PFSK-1 (cell line): ENCODE results near the gene RAD23B.

Source experiments
- POLR2AphosphoS5 ChIP-seq: IDR thresholded peaks from 2 replicates; pipeline ENCODE4 v1.6.1; 2012; ENCODE audit warnings: low read depth, mild to moderate bottlenecking, control low read depth, low read length, moderate library complexity
- REST ChIP-seq, 2 experiments: IDR thresholded peaks; 2 replicates each; pipeline versions ENCODE4 v1.6.1 to v1.8.0; 2011 to 2012; ENCODE audit warnings: low read depth in 2 of 2, low read length in 2 of 2, control low read depth in 1 of 2, inconsistent platforms in 1 of 2, mild to moderate bottlenecking in 1 of 2, moderate library complexity in 1 of 2; ENCODE audit not compliant: insufficient read depth in 1 of 2
- TAF1 ChIP-seq: IDR thresholded peaks from 2 replicates; pipeline ENCODE4 v1.6.1; 2012; ENCODE audit warnings: low read length, control low read depth, borderline replicate concordance; ENCODE audit not compliant: insufficient read depth

DNA sequence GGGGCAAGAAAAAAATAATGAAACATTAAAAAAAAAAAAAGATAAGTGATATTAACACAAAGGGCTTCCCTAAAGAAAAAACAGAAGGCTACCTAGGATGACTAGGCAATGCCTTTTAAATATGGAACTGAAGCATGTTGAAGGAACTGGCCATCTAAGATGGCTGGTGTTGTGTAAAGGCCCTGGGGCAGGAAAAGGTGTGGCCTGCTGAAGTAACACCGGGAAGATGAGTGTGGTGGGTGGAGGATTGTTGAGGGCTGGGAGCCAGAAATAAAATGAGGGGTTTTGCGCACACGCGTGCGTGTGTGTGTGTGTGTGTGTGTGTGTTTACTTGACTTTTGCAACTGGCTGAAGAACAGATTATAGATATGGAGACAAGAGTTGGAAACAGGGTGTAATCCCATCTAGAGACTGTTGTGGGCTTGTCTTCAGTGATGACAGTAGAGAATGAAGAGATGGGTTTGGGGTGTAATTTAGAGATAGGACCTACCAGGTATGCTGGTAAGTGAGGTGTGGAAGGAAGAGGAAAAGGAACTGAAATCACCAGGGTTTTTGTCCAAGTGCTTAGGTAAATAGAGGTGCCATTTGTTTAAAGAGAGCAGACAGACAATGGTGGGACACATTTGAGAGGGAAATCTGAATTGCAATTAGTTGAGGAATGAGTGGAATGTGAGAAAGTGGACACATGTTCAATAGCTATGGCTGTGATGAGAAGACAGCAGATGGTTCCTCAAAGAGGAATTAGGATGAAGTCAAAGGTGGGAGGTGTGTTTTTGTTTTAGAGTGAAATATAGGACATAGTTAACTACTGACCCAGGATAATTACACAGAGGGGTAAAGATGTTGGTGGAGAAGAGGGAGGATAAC, 33.9 kb downstream of the RAD23B start:
- TF ChIP-seq POLR2AphosphoS5 (no peak), TAF1 (no peak), REST (IDR thresholded peaks at IDR 0.05; ENCODE audit: insufficient read depth in 1 of 2, low read depth in 2 of 2, low read length in 2 of 2) (no peak)
